ENCODE results near the gene TCL1A.

Gene TCL1A

GRCh38 chr14:95660651-95661515 lies 53.0 kb downstream of the TCL1A start:
- TF ChIP-seq CTCF (conservative IDR thresholded peaks at IDR 0.05; ENCODE audit: low read depth, low read length): no peak

GRCh38 chr14:95659990-95660385 lies 53.9 kb downstream of the TCL1A start:
- TF ChIP-seq CTCF (conservative IDR thresholded peaks at IDR 0.05; ENCODE audit: low read depth, low read length): no peak
- H3K4me3 ChIP-seq (ENCODE audit: low read length): no peak overlapping the region
- DNase-seq (ENCODE audit: low read depth): no peak

More at GRCh38 chr14:95660651-95661515, 53.0 kb downstream of the TCL1A start:
- no peak overlapping the region for H3K4me3 ChIP-seq (ENCODE audit: low read length)
- no peak for DNase-seq (ENCODE audit: low read depth)

Measured in retinal pigment epithelial cell (primary cell).